GM12878 (cell line): Measurements from ENCODE around the gene RAB15. TPM values are rescaled to one million over a fixed set of nuclear protein-coding genes. Genes with fewer than 3 reads are reported as not detected.

Experiments
- ATAC-seq: fragments of 200-7000 bp; cut with Tn5 transposase; 3 replicates; pipeline ENCODE4 v1.9.1; 2020; ENCODE audit warnings: mild to moderate bottlenecking, moderate library complexity
- BruUV-seq: library from RNA; stranded (reverse); fragments of 400-500 nt; replicated peaks from 2 replicates; lab custom pipeline; 2021; lab: Mats Ljungman, UMichigan
- CTCF ChIA-PET: fragments of 300-600 bp; sonication (Branson Sonifier 250); formaldehyde crosslinking; extraction: SDS; loops from one replicate; lab custom pipeline; 2021; ENCODE audit warnings: inconsistent platforms; lab: Yijun Ruan, JAX
- POLR2A ChIA-PET: fragments of 350-600 bp; formaldehyde crosslinking; extraction: SDS; loops from one replicate; lab custom pipeline; 2021; ENCODE audit warnings: inconsistent platforms; lab: Charles Lee
- RAD21 ChIA-PET: fragments of 300-600 bp; sonication (Branson Sonifier 250); formaldehyde crosslinking; loops from one replicate; lab custom pipeline; 2023; ENCODE audit warnings: antibody characterized with exemption; ENCODE audit not compliant: unreplicated experiment; lab: Charles Lee
- SMC1A ChIA-PET: fragments of 300-600 bp; sonication (Branson Sonifier 250); formaldehyde crosslinking; loops from one replicate; lab custom pipeline; 2023; ENCODE audit not compliant: unreplicated experiment, uncharacterized antibody; lab: Charles Lee
- DNase-seq: peaks from one replicate; pipeline ENCODE4 v3.0.0-alpha.2; 2011; ENCODE audit warnings: low read depth, low spot score
- FAIRE-seq: peaks from 3 replicates; lab custom pipeline; 2011; peaks lifted over from hg19 to GRCh38; lab: Jason Lieb, UNC
- H2AFZ ChIP-seq: 2 replicates; pipeline ENCODE4 v1.6.0; 2011; ENCODE audit warnings: low read depth, low read length, control low read depth; ENCODE audit not compliant: control insufficient read depth
- H3K27ac ChIP-seq: 2 replicates; pipeline ENCODE4 v1.5.1; 2011; ENCODE audit warnings: control low read depth; ENCODE audit not compliant: control insufficient read depth, insufficient read depth
- H3K27me3 ChIP-seq, 2 experiments: replicated peaks in 1 of 2; 2 replicates each; pipeline versions ENCODE4 v1.6.0 to v1.6.1; 2011; ENCODE audit warnings: low read length in 1 of 2; ENCODE audit not compliant: control insufficient read depth in 2 of 2, insufficient read depth in 2 of 2
- H3K36me3 ChIP-seq, 2 experiments: 2 replicates each; pipeline ENCODE4 v1.5.1; 2011; ENCODE audit warnings: low read length in 1 of 2; ENCODE audit not compliant: control insufficient read depth in 2 of 2, insufficient read depth in 2 of 2
- H3K4me1 ChIP-seq: 2 replicates; pipeline ENCODE4 v1.6.1; 2011; ENCODE audit warnings: mild to moderate bottlenecking, low read length, moderate library complexity, mixed read lengths; ENCODE audit not compliant: control insufficient read depth, insufficient read depth
- H3K4me2 ChIP-seq: 2 replicates; pipeline ENCODE4 v1.6.0; 2011; ENCODE audit warnings: control low read depth; ENCODE audit not compliant: control insufficient read depth, insufficient read depth
- H3K4me3 ChIP-seq: fragments of 200-600 bp; sonication (generic); 2 replicates; pipeline ENCODE4 v1.5.1; 2016
- H3K79me2 ChIP-seq: 2 replicates; pipeline ENCODE4 v1.6.0; 2011; ENCODE audit warnings: low read length; ENCODE audit not compliant: control insufficient read depth, insufficient read depth
- H3K9ac ChIP-seq: 2 replicates; pipeline ENCODE4 v1.8.0; 2011; ENCODE audit warnings: low read length, control low read depth, mixed read lengths; ENCODE audit not compliant: control insufficient read depth, insufficient read depth
- H3K9me3 ChIP-seq: replicated peaks from 3 replicates; pipeline ENCODE4 v1.5.1; 2011; ENCODE audit warnings: mild to moderate bottlenecking, low read length; ENCODE audit not compliant: control insufficient read depth, insufficient read depth
- H4K20me1 ChIP-seq: 2 replicates; pipeline ENCODE4 v1.6.0; 2011; ENCODE audit not compliant: control insufficient read depth, insufficient read depth
- E2F8 ChIP-seq: fragments of 450-650 bp; IDR thresholded peaks from 2 replicates; pipeline ENCODE4 v1.6.1; 2018; ENCODE audit warnings: mild to moderate bottlenecking, low read depth, moderate library complexity; ENCODE audit not compliant: partially characterized antibody
- HDAC2 ChIP-seq: fragments of 200-600 bp; sonication (generic); IDR thresholded peaks from 2 replicates; pipeline ENCODE4 v1.6.1; 2017
- HDGF ChIP-seq: fragments of 450-650 bp; IDR thresholded peaks from 2 replicates; pipeline ENCODE4 v1.6.1; 2016; ENCODE audit warnings: antibody characterized with exemption
- IRF5 ChIP-seq: fragments of 450-650 bp; IDR thresholded peaks from 2 replicates; pipeline ENCODE4 v1.6.1; 2017; ENCODE audit warnings: borderline replicate concordance
- NFYA ChIP-seq: IDR thresholded peaks from 2 replicates; pipeline ENCODE4 v1.6.1; 2011; ENCODE audit warnings: low read depth, mild to moderate bottlenecking, low read length, improper control_type of control experiment, borderline replicate concordance
- PAX8 ChIP-seq: fragments of 450-650 bp; IDR thresholded peaks from 2 replicates; pipeline ENCODE4 v1.6.1; 2017; ENCODE audit warnings: mild to moderate bottlenecking, moderate library complexity
- SREBF1 ChIP-seq: IDR thresholded peaks from 2 replicates; pipeline ENCODE4 v1.6.1; 2012; ENCODE audit warnings: mild to moderate bottlenecking, low read length
- SREBF2 ChIP-seq: IDR thresholded peaks from 2 replicates; pipeline ENCODE4 v1.6.1; 2012; ENCODE audit warnings: mild to moderate bottlenecking, low read length
- WGBS: methylation state at CpG from one replicate; pipeline ENCODE4 v1.1.6; 2016; ENCODE audit warnings: low lambda C conversion rate; ENCODE audit not compliant: insufficient replicate concordance, insufficient coverage; ENCODE audit errors: missing lambda C conversion rate; 5-methylcytosine and 5-hydroxymethylcytosine counted together
- in situ Hi-C: fragments of 300-500 bp; cut with MboI; formaldehyde crosslinking; loops from 9 replicates; pipeline ENCODE4 v1.14.3; 2018; ENCODE audit warnings: mixed read lengths
- intact Hi-C: fragments of 100-400 bp; cut with micrococcal nuclease; formaldehyde crosslinking; loops from one replicate; pipeline ENCODE4 v1.14.2; 2022; ENCODE audit not compliant: unreplicated experiment
- polyA plus RNA-seq, 11 experiments: library from polyadenylated mRNA; depleted of rRNA in 4 of 11; unstranded in 6 of 11; stranded (reverse) in 5 of 11; fragments of >200 nt; fragmentation: Nextera tagmentation in 4 of 11; fragmentation: Illumina TruSeq in 1 of 11; extraction: Ambion mirVana in 4 of 11; extraction: Trizol in 1 of 11; gene quantifications; 1 replicate in 1 of 11; 2 replicates in 10 of 11; pipeline versions ENCODE4 v1.2.1 to v1.2.3, GENCODE V29; 2011 to 2016; ENCODE audit warnings: inconsistent platforms in 2 of 11, missing spikeins in 2 of 11, low read depth in 1 of 11
- total RNA-seq, 4 experiments: library from RNA; depleted of rRNA in 3 of 4; stranded (reverse); fragments of >200 nt in 3 of 4; fragmentation: Illumina TruSeq in 1 of 4; extraction: Trizol in 1 of 4; gene quantifications; 2 replicates each; pipeline versions ENCODE4 v1.2.1 to v1.2.3, GENCODE V29; 2013 to 2021
- TF ChIP-seq, protein P1 (sequence below): fragments of 450-650 bp; formaldehyde crosslinking; IDR thresholded peaks from 2 replicates; pipeline ENCODE4 v1.4.0; 2022; ENCODE audit warnings: mild to moderate bottlenecking, moderate library complexity
- TF ChIP-seq, protein P2 (sequence below): IDR thresholded peaks from 2 replicates; pipeline ENCODE4 v1.6.1; 2011; ENCODE audit warnings: low read depth, mild to moderate bottlenecking, low read length, moderate library complexity, borderline replicate concordance; ENCODE audit errors: extremely low read depth
- TF ChIP-seq, protein P3 (sequence below): fragments of 450-650 bp; IDR thresholded peaks from 2 replicates; pipeline ENCODE4 v1.6.1; 2017; ENCODE audit warnings: mild to moderate bottlenecking, moderate library complexity

RAB15 gene
- total and polyA plus RNA-seq, 10 of the 15 experiments (the other 5 are each of a cell fraction or from before 2014, with no cell fraction given): 0.32 to 3.9 (median 2.1) TPM

DNA sequence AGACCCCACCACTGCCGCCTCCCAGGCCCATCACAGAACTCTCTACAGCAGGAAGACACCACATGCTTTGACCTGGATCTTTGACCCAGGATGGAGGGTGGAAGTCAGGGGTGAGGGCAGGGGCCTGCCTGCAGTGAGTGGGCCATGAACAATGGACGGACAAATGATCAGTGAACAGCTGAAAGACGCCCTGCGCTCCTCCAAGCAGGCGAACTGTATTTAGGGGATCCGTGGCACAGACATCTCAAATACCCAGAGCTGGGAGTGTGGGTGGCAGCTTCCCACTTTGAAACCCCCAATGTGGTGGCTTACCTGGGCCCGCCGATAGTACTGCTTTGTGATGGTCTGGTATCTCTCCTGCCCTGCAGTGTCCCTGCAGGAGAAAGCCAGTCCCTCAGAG lies 20.8 kb downstream of the RAB15 start:
- no peak overlapping the region for H3K4me2 ChIP-seq
- ATAC-seq: no peak
- no peak overlapping the region for H3K4me3 ChIP-seq
- no TSS peak for BruUV-seq
- no peak overlapping the region for H3K27ac ChIP-seq
- ChIA-PET POLR2A (interaction anchor here (0.6 kb wide), 1 partner anchor 25 kb away, joined by 4 read pairs; no protein-coding TSS in a partner anchor), SMC1A (interaction anchor here (3.3 kb wide), 1 partner anchor 15 kb away, joined by 13 read pairs; no protein-coding TSS in a partner anchor), CTCF (interaction anchor here (0.7 to 2.9 kb wide), 2 partner anchors 15 to 314 kb away, joined by 3 to 12 read pairs; no protein-coding TSS in a partner anchor), RAD21 (no interaction called here)
- intact Hi-C loops (no loop called here), in situ Hi-C loops (no loop called here)
- TF ChIP-seq IRF5 (no peak), SREBF1 (no peak), NFYA (no peak), HDAC2 (no peak), PAX8 (no peak), E2F8 (no peak), SREBF2 (no peak), HDGF (no peak)
- TF ChIP-seq, protein P1, sequence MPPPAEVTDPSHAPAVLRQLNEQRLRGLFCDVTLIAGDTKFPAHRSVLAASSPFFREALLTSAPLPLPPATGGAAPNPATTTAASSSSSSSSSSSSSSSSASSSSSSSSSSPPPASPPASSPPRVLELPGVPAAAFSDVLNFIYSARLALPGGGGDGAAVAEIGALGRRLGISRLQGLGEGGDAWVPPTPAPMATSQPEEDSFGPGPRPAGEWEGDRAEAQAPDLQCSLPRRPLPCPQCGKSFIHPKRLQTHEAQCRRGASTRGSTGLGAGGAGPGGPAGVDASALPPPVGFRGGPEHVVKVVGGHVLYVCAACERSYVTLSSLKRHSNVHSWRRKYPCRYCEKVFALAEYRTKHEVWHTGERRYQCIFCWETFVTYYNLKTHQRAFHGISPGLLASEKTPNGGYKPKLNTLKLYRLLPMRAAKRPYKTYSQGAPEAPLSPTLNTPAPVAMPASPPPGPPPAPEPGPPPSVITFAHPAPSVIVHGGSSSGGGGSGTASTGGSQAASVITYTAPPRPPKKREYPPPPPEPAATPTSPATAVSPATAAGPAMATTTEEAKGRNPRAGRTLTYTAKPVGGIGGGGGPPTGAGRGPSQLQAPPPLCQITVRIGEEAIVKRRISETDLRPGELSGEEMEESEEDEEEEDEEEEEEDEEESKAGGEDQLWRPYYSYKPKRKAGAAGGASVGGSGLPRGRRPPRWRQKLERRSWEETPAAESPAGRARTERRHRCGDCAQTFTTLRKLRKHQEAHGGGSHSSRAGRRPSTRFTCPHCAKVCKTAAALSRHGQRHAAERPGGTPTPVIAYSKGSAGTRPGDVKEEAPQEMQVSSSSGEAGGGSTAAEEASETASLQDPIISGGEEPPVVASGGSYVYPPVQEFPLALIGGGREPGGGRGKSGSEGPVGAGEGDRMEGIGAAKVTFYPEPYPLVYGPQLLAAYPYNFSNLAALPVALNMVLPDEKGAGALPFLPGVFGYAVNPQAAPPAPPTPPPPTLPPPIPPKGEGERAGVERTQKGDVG (CRISPR knock-in tag): no peak
- TF ChIP-seq, protein P2, sequence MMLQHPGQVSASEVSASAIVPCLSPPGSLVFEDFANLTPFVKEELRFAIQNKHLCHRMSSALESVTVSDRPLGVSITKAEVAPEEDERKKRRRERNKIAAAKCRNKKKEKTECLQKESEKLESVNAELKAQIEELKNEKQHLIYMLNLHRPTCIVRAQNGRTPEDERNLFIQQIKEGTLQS: no peak
- TF ChIP-seq, protein P3, sequence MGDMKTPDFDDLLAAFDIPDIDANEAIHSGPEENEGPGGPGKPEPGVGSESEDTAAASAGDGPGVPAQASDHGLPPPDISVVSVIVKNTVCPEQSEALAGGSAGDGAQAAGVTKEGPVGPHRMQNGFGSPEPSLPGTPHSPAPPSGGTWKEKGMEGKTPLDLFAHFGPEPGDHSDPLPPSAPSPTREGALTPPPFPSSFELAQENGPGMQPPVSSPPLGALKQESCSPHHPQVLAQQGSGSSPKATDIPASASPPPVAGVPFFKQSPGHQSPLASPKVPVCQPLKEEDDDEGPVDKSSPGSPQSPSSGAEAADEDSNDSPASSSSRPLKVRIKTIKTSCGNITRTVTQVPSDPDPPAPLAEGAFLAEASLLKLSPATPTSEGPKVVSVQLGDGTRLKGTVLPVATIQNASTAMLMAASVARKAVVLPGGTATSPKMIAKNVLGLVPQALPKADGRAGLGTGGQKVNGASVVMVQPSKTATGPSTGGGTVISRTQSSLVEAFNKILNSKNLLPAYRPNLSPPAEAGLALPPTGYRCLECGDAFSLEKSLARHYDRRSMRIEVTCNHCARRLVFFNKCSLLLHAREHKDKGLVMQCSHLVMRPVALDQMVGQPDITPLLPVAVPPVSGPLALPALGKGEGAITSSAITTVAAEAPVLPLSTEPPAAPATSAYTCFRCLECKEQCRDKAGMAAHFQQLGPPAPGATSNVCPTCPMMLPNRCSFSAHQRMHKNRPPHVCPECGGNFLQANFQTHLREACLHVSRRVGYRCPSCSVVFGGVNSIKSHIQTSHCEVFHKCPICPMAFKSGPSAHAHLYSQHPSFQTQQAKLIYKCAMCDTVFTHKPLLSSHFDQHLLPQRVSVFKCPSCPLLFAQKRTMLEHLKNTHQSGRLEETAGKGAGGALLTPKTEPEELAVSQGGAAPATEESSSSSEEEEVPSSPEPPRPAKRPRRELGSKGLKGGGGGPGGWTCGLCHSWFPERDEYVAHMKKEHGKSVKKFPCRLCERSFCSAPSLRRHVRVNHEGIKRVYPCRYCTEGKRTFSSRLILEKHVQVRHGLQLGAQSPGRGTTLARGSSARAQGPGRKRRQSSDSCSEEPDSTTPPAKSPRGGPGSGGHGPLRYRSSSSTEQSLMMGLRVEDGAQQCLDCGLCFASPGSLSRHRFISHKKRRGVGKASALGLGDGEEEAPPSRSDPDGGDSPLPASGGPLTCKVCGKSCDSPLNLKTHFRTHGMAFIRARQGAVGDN: no peak
- no peaks in the 10 kb centered on the region for H3K79me2 ChIP-seq
- H3K9me3 ChIP-seq: no peaks in the 10 kb centered on the region
- no peak overlapping the region for H2AFZ ChIP-seq
- no peaks in the 10 kb centered on the region for H3K27me3 ChIP-seq
- peaks cover 19% of the 10 kb centered on the region for H3K4me1 ChIP-seq
- no peak overlapping the region for H3K9ac ChIP-seq
- WGBS: 96% methylated on average over 8 of the region's 8 CpGs
- H4K20me1 ChIP-seq: no peaks in the 10 kb centered on the region
- H3K36me3 ChIP-seq: no peaks in the 10 kb centered on the region
- no peak for FAIRE-seq
- DNase-seq: no peak
